GM21825 (cell line): ENCODE measurements around the gene PLG.
"Not testable (repeated sequence)": the region's sequence is repeated elsewhere in the genome, so short reads cannot be mapped to it uniquely, and the experiment has no call there.

Source experiments
- ATAC-seq: cut with Tn5 transposase; IDR thresholded peaks from one replicate; pipeline ENCODE4 v1.9.1; 2021; ENCODE audit warnings: mild to moderate bottlenecking, moderate library complexity; ENCODE audit not compliant: unreplicated experiment

The PLG gene

GRCh38 chr6:160701918-160702680, at the start of gene PLG:
PLG (plus strand) TSS chr6:160702244; CDS start chr6:160702305, 61 bp downstream.
- not testable (repeated sequence) for ATAC-seq

- no peak for ATAC-seq
Measured at GRCh38 chr6:160659562-160659961, 42.5 kb upstream of the PLG start.

- no peak for ATAC-seq
Measured at GRCh38 chr6:160661216-160661615, 40.8 kb upstream of the PLG start.

GRCh38 chr6:160662429-160662828, 39.6 kb upstream of the PLG start:
- ATAC-seq, result no peak

GRCh38 chr6:160662842-160663241, 39.2 kb upstream of the PLG start:
- ATAC-seq, result no peak

- ATAC-seq, result not testable (repeated sequence)
Measured at GRCh38 chr6:160664198-160664597, 37.8 kb upstream of the PLG start, which contains the start of gene LPA. LPA (minus strand) TSS chr6:160664275; CDS start chr6:160664214, 61 bp downstream.

GRCh38 chr6:160667639-160668481, 34.2 kb upstream of the PLG start:
- peak; percentile 69 for ATAC-seq

GRCh38 chr6:160668589-160668988, 33.5 kb upstream of the PLG start:
- no peak for ATAC-seq

- not testable (repeated sequence) for ATAC-seq
Measured at GRCh38 chr6:160676418-160676817, 25.6 kb upstream of the PLG start.

- no peak for ATAC-seq
Measured at GRCh38 chr6:160678230-160678629, 23.8 kb upstream of the PLG start.

- ATAC-seq, result no peak
Measured at GRCh38 chr6:160678744-160679401, 23.2 kb upstream of the PLG start.

GRCh38 chr6:160679402-160679769, 22.7 kb upstream of the PLG start:
- ATAC-seq, result no peak

- not testable (repeated sequence) for ATAC-seq
Measured at GRCh38 chr6:160685101-160685761, 16.8 kb upstream of the PLG start.

GRCh38 chr6:160685762-160686450, 16.1 kb upstream of the PLG start:
- no peak for ATAC-seq

- no peak for ATAC-seq
Measured at GRCh38 chr6:160690458-160690857, 11.6 kb upstream of the PLG start.

GRCh38 chr6:160691617-160692016, 10.4 kb upstream of the PLG start:
- no peak for ATAC-seq

- no peak for ATAC-seq
Measured at GRCh38 chr6:160692369-160692959, 9.6 kb upstream of the PLG start.

- ATAC-seq, result not testable (repeated sequence)
Measured at GRCh38 chr6:160695025-160695424, 7.0 kb upstream of the PLG start.

GRCh38 chr6:160695622-160696021, 6.4 kb upstream of the PLG start:
- ATAC-seq, result not testable (repeated sequence)

- ATAC-seq, result not testable (repeated sequence)
Measured at GRCh38 chr6:160696884-160697283, 5.2 kb upstream of the PLG start.
